GM23338 (cell line): ENCODE results near the gene COL16A1.

Source experiments
- CREB1 ChIP-seq: fragments of 250-450 bp; sonication (Bioruptor Pico); IDR thresholded peaks from 2 replicates; pipeline ENCODE4 v1.5.0; 2020; ENCODE audit warnings: low read depth, mild to moderate bottlenecking, moderate library complexity
- CTCF ChIP-seq, 2 experiments: fragments of 200-600 bp in 1 of 2; sonication (generic) in 1 of 2; conservative IDR thresholded peaks; 2 replicates each; pipeline versions ENCODE4 v1.5.1 to v1.6.1; 2016 to 2017; ENCODE audit warnings: antibody characterized with exemption in 2 of 2, low read depth in 2 of 2, mild to moderate bottlenecking in 2 of 2, moderate library complexity in 1 of 2
- ETS1 ChIP-seq: IDR thresholded peaks from 2 replicates; pipeline ENCODE4 v1.6.1; 2016; ENCODE audit warnings: antibody characterized with exemption
- EZH2 ChIP-seq: fragments of 200-600 bp; sonication (generic); IDR thresholded peaks from one replicate; pipeline ENCODE4 v1.8.0; 2017; ENCODE audit warnings: antibody characterized with exemption, mild to moderate bottlenecking, low read depth; ENCODE audit not compliant: unreplicated experiment
- EZH2phosphoT487 ChIP-seq: fragments of 200-600 bp; sonication (generic); IDR thresholded peaks from one replicate; pipeline ENCODE4 v1.8.1; 2018; ENCODE audit warnings: antibody characterized with exemption; ENCODE audit not compliant: unreplicated experiment
- JUNB ChIP-seq: IDR thresholded peaks from one replicate; pipeline ENCODE4 v1.6.1; 2016; ENCODE audit warnings: antibody characterized with exemption; ENCODE audit not compliant: unreplicated experiment
- NANOG ChIP-seq: IDR thresholded peaks from 2 replicates; pipeline ENCODE4 v1.6.1; 2016; ENCODE audit warnings: antibody characterized with exemption, borderline replicate concordance
- POLR2AphosphoS5 ChIP-seq: IDR thresholded peaks from 2 replicates; pipeline ENCODE4 v1.6.1; 2016; ENCODE audit warnings: antibody characterized with exemption, low read depth
- REST ChIP-seq: IDR thresholded peaks from one replicate; pipeline ENCODE4 v1.6.1; 2018; ENCODE audit warnings: antibody characterized with exemption; ENCODE audit not compliant: unreplicated experiment
- STAT1 ChIP-seq: IDR thresholded peaks from one replicate; pipeline ENCODE4 v1.6.1; 2016; ENCODE audit warnings: antibody characterized with exemption; ENCODE audit not compliant: unreplicated experiment
- ZNF114 ChIP-seq: fragments of 250-450 bp; sonication (Bioruptor Pico); IDR thresholded peaks from 2 replicates; pipeline ENCODE4 v1.5.0; 2020; ENCODE audit warnings: mild to moderate bottlenecking, moderate library complexity
- ZNF331 ChIP-seq: fragments of 250-450 bp; sonication (Bioruptor Pico); IDR thresholded peaks from 2 replicates; pipeline ENCODE4 v1.5.0; 2020; ENCODE audit warnings: low read depth, mild to moderate bottlenecking, moderate library complexity
- ZNF462 ChIP-seq: fragments of 250-450 bp; sonication (Bioruptor Pico); IDR thresholded peaks from 2 replicates; pipeline ENCODE4 v1.5.0; 2020; ENCODE audit warnings: mild to moderate bottlenecking, moderate library complexity

- TF ChIP-seq CTCF (conservative IDR thresholded peaks at IDR 0.05; ENCODE audit: low read depth in 2 of 2) (no peak), EZH2 (no peak), POLR2AphosphoS5 (no peak), EZH2phosphoT487 (no peak), ZNF331 (CRISPR knock-in tag) (no peak), CREB1 (CRISPR knock-in tag) (no peak), REST (no peak), ETS1 (no peak), ZNF114 (CRISPR knock-in tag) (no peak), NANOG (no peak), JUNB (no peak), STAT1 (no peak), ZNF462 (CRISPR knock-in tag) (no peak)
Observed at GRCh38 chr1:31725777-31726535, 22.1 kb upstream of the COL16A1 start.
